ENCODE results near the gene TUB. TPM values are rescaled to one million over a fixed set of nuclear protein-coding genes. Genes with fewer than 3 reads are reported as not detected.
A peak's percentile ranks its signal among the peaks of the same experiment; 100 is the strongest.

Gene TUB
- total RNA-seq, 1 donor from 2014 or later = 14.3 TPM

DNA sequence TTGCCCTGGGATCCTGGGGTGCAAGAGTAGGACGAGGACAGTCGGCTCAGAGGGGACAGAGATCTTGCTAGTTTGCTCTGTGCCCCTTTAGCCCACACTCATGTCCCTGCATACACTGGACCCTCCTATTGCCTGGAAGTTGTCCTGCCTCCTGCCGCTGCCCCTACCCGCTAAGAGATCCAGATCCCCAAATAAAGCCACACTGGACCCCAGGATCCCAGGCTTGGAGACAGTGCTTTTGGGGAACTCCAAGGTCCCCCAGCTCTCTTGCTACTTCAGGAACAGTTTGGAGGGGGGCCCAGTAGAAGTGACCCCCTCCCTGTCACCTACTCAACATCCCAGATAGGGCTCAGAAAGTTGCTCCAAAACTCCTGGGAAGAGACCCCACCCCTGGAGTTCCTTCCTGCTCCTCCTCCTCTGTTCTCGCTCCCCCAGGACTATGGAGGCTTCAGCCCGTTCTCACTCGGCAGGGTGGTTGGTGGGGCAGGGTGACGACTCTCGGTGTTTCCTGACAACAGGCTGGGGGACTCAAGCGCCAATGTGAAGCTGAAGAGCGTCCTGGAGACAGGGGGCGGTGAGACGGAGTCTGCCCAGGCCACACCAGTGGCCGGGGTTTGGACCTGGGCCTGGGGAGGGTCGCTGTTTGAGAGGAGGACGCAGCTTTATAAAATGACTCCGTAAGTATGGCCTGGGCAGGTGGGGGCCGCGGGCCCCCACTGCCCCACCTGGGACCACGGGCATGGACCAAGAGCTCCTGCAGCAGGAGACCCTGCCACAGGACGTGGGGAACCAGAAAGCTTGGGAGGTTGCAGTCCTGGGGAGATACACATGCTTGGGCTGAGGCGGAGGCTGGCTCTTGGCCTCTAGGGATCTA, 19.2 kb upstream of the TUB start:
- H3K27ac Mint-ChIP-seq (ENCODE audit: unreplicated experiment) = no peak overlapping the region
- TF ChIP-seq, protein P1, sequence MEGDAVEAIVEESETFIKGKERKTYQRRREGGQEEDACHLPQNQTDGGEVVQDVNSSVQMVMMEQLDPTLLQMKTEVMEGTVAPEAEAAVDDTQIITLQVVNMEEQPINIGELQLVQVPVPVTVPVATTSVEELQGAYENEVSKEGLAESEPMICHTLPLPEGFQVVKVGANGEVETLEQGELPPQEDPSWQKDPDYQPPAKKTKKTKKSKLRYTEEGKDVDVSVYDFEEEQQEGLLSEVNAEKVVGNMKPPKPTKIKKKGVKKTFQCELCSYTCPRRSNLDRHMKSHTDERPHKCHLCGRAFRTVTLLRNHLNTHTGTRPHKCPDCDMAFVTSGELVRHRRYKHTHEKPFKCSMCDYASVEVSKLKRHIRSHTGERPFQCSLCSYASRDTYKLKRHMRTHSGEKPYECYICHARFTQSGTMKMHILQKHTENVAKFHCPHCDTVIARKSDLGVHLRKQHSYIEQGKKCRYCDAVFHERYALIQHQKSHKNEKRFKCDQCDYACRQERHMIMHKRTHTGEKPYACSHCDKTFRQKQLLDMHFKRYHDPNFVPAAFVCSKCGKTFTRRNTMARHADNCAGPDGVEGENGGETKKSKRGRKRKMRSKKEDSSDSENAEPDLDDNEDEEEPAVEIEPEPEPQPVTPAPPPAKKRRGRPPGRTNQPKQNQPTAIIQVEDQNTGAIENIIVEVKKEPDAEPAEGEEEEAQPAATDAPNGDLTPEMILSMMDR (IDR thresholded peaks at IDR 0.05) = no peak
- no peak overlapping the region for H3K4me3 Mint-ChIP-seq (ENCODE audit: unreplicated experiment)
- no peaks in the 10 kb centered on the region for H3K9me3 Mint-ChIP-seq (ENCODE audit: low read depth)
- peaks cover 18% of the 10 kb centered on the region for H3K4me1 Mint-ChIP-seq (ENCODE audit: low read depth)
- peak; percentile 71 for DNase-seq (ENCODE audit: low spot score)
- peaks cover 3% of the 10 kb centered on the region for H3K27me3 Mint-ChIP-seq (ENCODE audit: low read depth)
- no peaks in the 10 kb centered on the region for H3K36me3 Mint-ChIP-seq (ENCODE audit: low read depth)

DNA sequence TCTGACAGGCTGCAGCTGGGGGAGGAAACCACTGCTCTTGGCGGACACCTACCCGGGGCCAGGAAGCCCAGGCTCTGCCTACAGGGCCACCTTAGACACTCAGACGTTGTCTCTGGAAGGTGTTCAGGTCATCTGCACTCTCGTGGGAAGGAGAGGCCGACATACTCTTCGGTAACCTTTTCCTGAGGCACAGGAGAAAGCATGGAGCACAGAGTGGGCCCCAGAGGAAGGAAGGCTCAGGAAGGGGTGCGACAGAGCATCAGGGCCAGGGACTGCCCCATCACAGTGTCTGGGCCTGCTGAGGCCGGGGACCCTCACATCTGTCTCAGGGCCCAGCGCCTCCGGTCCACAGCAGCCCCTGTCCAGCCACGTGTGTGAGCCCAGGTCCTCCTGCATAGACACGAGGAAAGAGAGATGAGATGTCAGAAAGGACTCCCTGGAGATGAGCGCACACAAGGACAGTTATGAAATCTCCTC, 18.2 kb upstream of the TUB start:
- Mint-ChIP-seq H3K4me1 (ENCODE audit: low read depth) (peaks cover 18% of the 10 kb centered on the region), H3K36me3 (ENCODE audit: low read depth) (no peaks in the 10 kb centered on the region), H3K27ac (ENCODE audit: unreplicated experiment) (peak overlapping the region; percentile 41), H3K27me3 (ENCODE audit: low read depth) (peaks cover 3% of the 10 kb centered on the region), H3K9me3 (ENCODE audit: low read depth) (no peaks in the 10 kb centered on the region), H3K4me3 (ENCODE audit: unreplicated experiment) (no peak overlapping the region)
- TF ChIP-seq, protein P1 (IDR thresholded peaks at IDR 0.05) = no peak
- DNase-seq (ENCODE audit: low spot score) = peak; percentile 60

DNA sequence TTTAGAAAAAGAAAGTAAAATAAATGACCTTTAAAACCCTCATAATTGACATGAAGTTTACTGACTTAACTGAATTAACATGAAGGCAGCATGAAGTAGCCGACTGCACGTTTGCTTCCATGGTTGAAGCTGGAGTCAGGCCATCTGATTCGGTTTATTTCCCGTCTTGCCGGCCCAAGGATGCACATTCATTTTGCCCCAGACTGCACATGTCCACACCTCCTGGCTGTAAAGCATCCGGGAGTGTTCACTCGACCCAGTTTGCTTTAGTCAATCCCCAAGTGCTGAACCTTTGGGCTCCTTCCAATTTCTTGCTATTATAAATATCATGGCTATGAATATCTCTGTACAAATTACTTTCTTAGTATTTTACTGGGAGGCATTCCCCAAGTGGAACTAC, 17.7 kb upstream of the TUB start:
- H3K9me3 Mint-ChIP-seq (ENCODE audit: low read depth) = no peaks in the 10 kb centered on the region
- peaks cover 20% of the 10 kb centered on the region for H3K4me1 Mint-ChIP-seq (ENCODE audit: low read depth)
- H3K4me3 Mint-ChIP-seq (ENCODE audit: unreplicated experiment) = no peak overlapping the region
- H3K36me3 Mint-ChIP-seq (ENCODE audit: low read depth) = no peaks in the 10 kb centered on the region
- no peak for DNase-seq (ENCODE audit: low spot score)
- H3K27ac Mint-ChIP-seq (ENCODE audit: unreplicated experiment) = no peak overlapping the region
- TF ChIP-seq, protein P1 (IDR thresholded peaks at IDR 0.05) = no peak
- peaks cover 3% of the 10 kb centered on the region for H3K27me3 Mint-ChIP-seq (ENCODE audit: low read depth)

DNA sequence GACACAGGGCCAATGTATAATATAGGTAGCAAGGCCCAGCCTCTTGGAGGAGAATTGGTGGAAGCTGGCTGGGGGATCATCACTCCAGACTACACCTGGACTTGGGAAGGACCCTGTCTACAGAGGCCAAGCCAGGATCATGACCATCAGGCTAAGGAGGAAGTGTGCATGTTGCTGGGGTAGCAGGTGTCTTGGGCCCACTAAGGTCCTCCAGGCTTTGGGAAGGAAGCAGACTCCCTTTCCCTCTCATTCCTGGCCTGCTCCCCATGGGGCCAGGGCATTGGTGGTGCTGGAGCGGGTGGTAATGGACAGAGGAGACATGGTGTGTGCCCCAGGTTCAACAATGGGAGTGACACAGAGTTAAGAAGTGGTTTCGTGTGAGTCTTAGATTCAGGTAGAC, 16.0 kb upstream of the TUB start:
- Mint-ChIP-seq H3K9me3 (ENCODE audit: low read depth) (no peaks in the 10 kb centered on the region), H3K27ac (ENCODE audit: unreplicated experiment) (no peak overlapping the region), H3K4me1 (ENCODE audit: low read depth) (peaks cover 30% of the 10 kb centered on the region), H3K4me3 (ENCODE audit: unreplicated experiment) (no peak overlapping the region), H3K27me3 (ENCODE audit: low read depth) (peaks cover 3% of the 10 kb centered on the region), H3K36me3 (ENCODE audit: low read depth) (no peaks in the 10 kb centered on the region)
- TF ChIP-seq, protein P1 (IDR thresholded peaks at IDR 0.05) = no peak
- DNase-seq (ENCODE audit: low spot score) = peak; percentile 41

DNA sequence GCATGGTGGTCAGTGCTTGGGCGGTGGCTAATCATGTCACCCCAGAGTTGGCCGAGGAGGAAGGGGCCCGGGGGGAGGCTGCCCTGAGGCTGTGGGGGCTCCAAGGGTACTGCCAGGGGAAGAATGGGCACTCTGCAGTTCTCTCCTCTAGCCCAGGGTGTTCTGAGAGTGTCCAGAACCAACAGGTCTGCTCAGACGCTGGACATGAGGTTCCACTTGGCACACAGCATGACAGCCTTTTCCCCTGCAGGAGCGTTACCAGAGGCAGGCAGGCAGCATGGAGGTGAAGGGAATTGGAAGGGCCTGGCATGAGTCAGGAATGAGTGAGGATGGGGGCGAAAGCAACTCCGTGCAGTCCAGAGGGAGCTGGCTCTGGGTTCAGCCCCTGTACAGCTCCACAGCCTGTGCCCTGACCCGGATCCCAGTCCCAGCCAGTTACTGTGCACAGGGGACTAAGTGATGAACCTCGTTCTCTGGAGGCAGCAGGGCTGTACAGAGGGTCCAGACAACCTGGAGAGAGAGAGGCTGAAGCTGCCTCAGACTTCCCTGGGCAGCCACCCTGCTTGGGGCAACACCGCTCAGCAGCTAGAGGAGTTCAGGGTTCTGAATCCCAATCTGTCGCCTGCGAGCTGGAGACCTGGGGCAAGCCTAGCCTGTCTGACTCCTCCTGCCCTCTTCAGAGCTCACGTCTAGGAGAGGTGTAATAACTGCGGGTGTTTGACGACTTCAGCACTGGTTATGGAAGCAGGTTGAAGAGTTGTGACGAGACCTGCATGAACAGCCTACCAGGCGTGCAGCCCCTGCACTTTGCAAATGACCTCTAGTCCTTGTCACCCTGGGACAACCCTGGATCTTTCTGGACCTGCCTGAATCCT, 14.7 kb upstream of the TUB start:
- TF ChIP-seq, protein P1 (IDR thresholded peaks at IDR 0.05) = no peak
- no peaks in the 10 kb centered on the region for H3K9me3 Mint-ChIP-seq (ENCODE audit: low read depth)
- H3K36me3 Mint-ChIP-seq (ENCODE audit: low read depth) = no peaks in the 10 kb centered on the region
- peak; percentile 53 for DNase-seq (ENCODE audit: low spot score)
- H3K4me3 Mint-ChIP-seq (ENCODE audit: unreplicated experiment) = no peak overlapping the region
- H3K27me3 Mint-ChIP-seq (ENCODE audit: low read depth) = peaks cover 3% of the 10 kb centered on the region
- peaks cover 35% of the 10 kb centered on the region for H3K4me1 Mint-ChIP-seq (ENCODE audit: low read depth)
- H3K27ac Mint-ChIP-seq (ENCODE audit: unreplicated experiment) = no peak overlapping the region

Data from chondrocyte (in vitro differentiated cells).